PC-9 (cell line): Measurements from ENCODE around the gene ZMIZ1. TPM values are rescaled to one million over a fixed set of nuclear protein-coding genes. Genes with fewer than 3 reads are reported as not detected.

ENCODE experiments used
- BruUV-seq: library from RNA; stranded (reverse); fragments of 400-500 nt; replicated peaks from 2 replicates; lab custom pipeline; 2021; lab: Mats Ljungman, UMichigan
- CTCF ChIA-PET: fragments of 300-600 bp; sonication (Branson Sonifier 250); formaldehyde crosslinking; loops from one replicate; lab custom pipeline; 2022; ENCODE audit warnings: antibody characterized with exemption; lab: Charles Lee
- POLR2A ChIA-PET: fragments of 300-600 bp; sonication (Branson Sonifier 250); formaldehyde crosslinking; loops from one replicate; lab custom pipeline; 2022; ENCODE audit warnings: antibody characterized with exemption; ENCODE audit not compliant: unreplicated experiment; lab: Charles Lee
- DNase-seq, 2 experiments: peaks; one replicate each; pipeline versions ENCODE4 v3.0.0 to v3.0.0-alpha.2; 2015 to 2022; ENCODE audit warnings: mixed read lengths in 1 of 2
- H2AFZ ChIP-seq: fragments of 200-600 bp; sonication (generic); 2 replicates; pipeline ENCODE4 v1.8.1; 2017; ENCODE audit warnings: antibody characterized with exemption
- H3F3A ChIP-seq: fragments of 200-600 bp; sonication (generic); 2 replicates; pipeline ENCODE4 v1.8.1; 2017; ENCODE audit warnings: antibody characterized with exemption, mild to moderate bottlenecking, low read depth; ENCODE audit not compliant: insufficient read depth
- H3K27ac ChIP-seq: fragments of 200-600 bp; sonication (generic); 2 replicates; pipeline ENCODE4 v1.6.1; 2016; ENCODE audit warnings: mixed run types
- H3K27me3 ChIP-seq: fragments of 200-600 bp; sonication (generic); 2 replicates; pipeline ENCODE4 v1.6.1; 2016; ENCODE audit warnings: low read depth, mixed run types; ENCODE audit not compliant: insufficient read depth
- H3K36me3 ChIP-seq: fragments of 200-600 bp; sonication (generic); 2 replicates; pipeline ENCODE4 v1.6.1; 2016; ENCODE audit warnings: low read depth, mixed run types
- H3K4me1 ChIP-seq: fragments of 200-600 bp; sonication (generic); replicated peaks from 2 replicates; pipeline ENCODE4 v1.6.1; 2016; ENCODE audit warnings: mixed run types; ENCODE audit not compliant: insufficient read depth
- H3K4me2 ChIP-seq: fragments of 200-600 bp; sonication (generic); 2 replicates; pipeline ENCODE4 v1.6.1; 2017; ENCODE audit warnings: mixed run types
- H3K4me3 ChIP-seq: fragments of 200-600 bp; sonication (generic); 2 replicates; pipeline ENCODE4 v1.6.1; 2016; ENCODE audit warnings: mixed run types
- H3K79me2 ChIP-seq: fragments of 200-600 bp; sonication (generic); 2 replicates; pipeline ENCODE4 v1.6.1; 2017; ENCODE audit warnings: low read depth, mixed run types
- H3K9me2 ChIP-seq: fragments of 200-600 bp; sonication (generic); 2 replicates; pipeline ENCODE4 v1.8.1; 2017; ENCODE audit warnings: mild to moderate bottlenecking; ENCODE audit not compliant: insufficient read depth
- H3K9me3 ChIP-seq: fragments of 200-600 bp; sonication (generic); 2 replicates; pipeline ENCODE4 v1.8.1; 2016; ENCODE audit warnings: low read depth; ENCODE audit not compliant: insufficient read depth
- H4K20me1 ChIP-seq: fragments of 200-600 bp; sonication (generic); 2 replicates; pipeline ENCODE4 v1.8.1; 2017; ENCODE audit not compliant: insufficient read depth
- CTCF ChIP-seq: fragments of 200-600 bp; sonication (generic); conservative IDR thresholded peaks from 2 replicates; pipeline ENCODE4 v1.6.1; 2017; ENCODE audit warnings: mixed run types, antibody characterized with exemption, mild to moderate bottlenecking, moderate library complexity
- EZH2 ChIP-seq: fragments of 200-600 bp; sonication (generic); IDR thresholded peaks from 2 replicates; pipeline ENCODE4 v1.8.0; 2017; ENCODE audit warnings: antibody characterized with exemption, low read depth
- intact Hi-C: fragments of 100-400 bp; cut with micrococcal nuclease; formaldehyde crosslinking; loops from one replicate; pipeline ENCODE4 v1.10.0; 2022; ENCODE audit not compliant: unreplicated experiment
- total RNA-seq: library from RNA; stranded (reverse); gene quantifications from 2 replicates; pipeline ENCODE4 v1.2.3, GENCODE V29; 2021

ZMIZ1 gene
- total RNA-seq, 1 experiment from 2014 or later = 47.6 TPM

GRCh38 chr10:79326361-79327089, 257.8 kb downstream of the ZMIZ1 start:
- intact Hi-C loops = no loop called here
- TF ChIP-seq CTCF = no peak
- no peak for TF ChIP-seq EZH2
- CTCF ChIA-PET = no interaction called here

GRCh38 chr10:79327090-79327457, 258.3 kb downstream of the ZMIZ1 start:
- Histone ChIP-seq H3F3A (peaks cover 43% of the 10 kb centered on the region; the same call in 1 of the 2 replicates), H2AFZ (no peak overlapping the region), H3K9me2 (no peaks in the 10 kb centered on the region; the same call in 1 of the 2 replicates), H3K9me3 (no peaks in the 10 kb centered on the region), H3K4me3 (no peak overlapping the region), H4K20me1 (no peaks in the 10 kb centered on the region), H3K79me2 (no peaks in the 10 kb centered on the region), H3K36me3 (no peaks in the 10 kb centered on the region), H3K27me3 (no peaks in the 10 kb centered on the region), H3K27ac (no peak overlapping the region), H3K4me1 (peaks cover 54% of the 10 kb centered on the region), H3K4me2 (no peak overlapping the region)
- no TSS peak for BruUV-seq
- intact Hi-C loops = no loop called here
- ChIA-PET CTCF (no interaction called here), POLR2A (no interaction called here)
- no peak for DNase-seq
- TF ChIP-seq CTCF (no peak), EZH2 (no peak)

More at GRCh38 chr10:79326361-79327089, 257.8 kb downstream of the ZMIZ1 start:
- H3K27me3 ChIP-seq = no peaks in the 10 kb centered on the region
- no peaks in the 10 kb centered on the region for H3K36me3 ChIP-seq
- DNase-seq = no peak
- no peak overlapping the region for H3K4me3 ChIP-seq
- no peak overlapping the region for H2AFZ ChIP-seq
- no peaks in the 10 kb centered on the region for H3K79me2 ChIP-seq
- H3K4me2 ChIP-seq = no peak overlapping the region
- no peaks in the 10 kb centered on the region for H3K9me3 ChIP-seq
- H3K27ac ChIP-seq = no peak overlapping the region
- peaks cover 54% of the 10 kb centered on the region for H3K4me1 ChIP-seq
- no peaks in the 10 kb centered on the region; the same call in 1 of the 2 replicates for H3K9me2 ChIP-seq
- BruUV-seq = no TSS peak
- peaks cover 44% of the 10 kb centered on the region; the same call in 1 of the 2 replicates for H3F3A ChIP-seq
- POLR2A ChIA-PET = no interaction called here
- no peaks in the 10 kb centered on the region for H4K20me1 ChIP-seq

GRCh38 chr10:79328147-79328701, 259.5 kb downstream of the ZMIZ1 start:
- peak overlapping the region; percentile 71 for H3K27ac ChIP-seq

More at GRCh38 chr10:79328147-79328701, 259.5 kb downstream of the ZMIZ1 start:
- 0 out of 2 replicates have a peak overlapping the region, but pooled peaks have one; percentile 17 for H3K4me2 ChIP-seq
- H3F3A ChIP-seq = peaks cover 36% of the 10 kb centered on the region
- ChIA-PET POLR2A (interaction anchor here (0.5 kb wide), 1 partner anchor 681 kb away, joined by 34 read pairs; no protein-coding TSS in a partner anchor), CTCF (interaction anchor here (0.6 kb wide), 1 partner anchor 26 kb away, joined by 7 read pairs; no protein-coding TSS in a partner anchor)
- TF ChIP-seq EZH2 = no peak
- no peak for TF ChIP-seq CTCF
- no peaks in the 10 kb centered on the region for H3K9me3 ChIP-seq
- intact Hi-C loops = no loop called here
- no peaks in the 10 kb centered on the region for H4K20me1 ChIP-seq
- TSS peak; percentile 40 for BruUV-seq
- no peak overlapping the region for H3K4me3 ChIP-seq
- H2AFZ ChIP-seq = no peak overlapping the region
- H3K36me3 ChIP-seq = no peaks in the 10 kb centered on the region
- DNase-seq = no peak
- no peaks in the 10 kb centered on the region for H3K27me3 ChIP-seq
- no peaks in the 10 kb centered on the region for H3K9me2 ChIP-seq
- H3K4me1 ChIP-seq = peaks cover 45% of the 10 kb centered on the region
- H3K79me2 ChIP-seq = no peaks in the 10 kb centered on the region
